Endothelial cell of umbilical vein (primary cell): ENCODE measurements around the gene PLEKHG4B.

Experiments used
- EZH2 ChIP-seq: IDR thresholded peaks from 2 replicates; pipeline ENCODE4 v1.6.1; 2012; ENCODE audit warnings: borderline replicate concordance, low read depth, mild to moderate bottlenecking, moderate library complexity, low read length, inconsistent platforms; ENCODE audit not compliant: severe bottlenecking
- GATA2 ChIP-seq: IDR thresholded peaks from 2 replicates; pipeline ENCODE4 v1.7.0; 2011; ENCODE audit warnings: low read depth, mild to moderate bottlenecking, moderate library complexity, mixed read lengths, low read length; ENCODE audit not compliant: insufficient read length, insufficient read depth
- MYC ChIP-seq: IDR thresholded peaks from one replicate; pipeline ENCODE4 v1.6.1; 2011; ENCODE audit warnings: mild to moderate bottlenecking, low read depth, low read length
- POLR2A ChIP-seq: IDR thresholded peaks from 2 replicates; pipeline ENCODE4 v1.6.1; 2012; ENCODE audit warnings: low read depth, mild to moderate bottlenecking, control low read depth, low read length
- POLR2AphosphoS5 ChIP-seq: IDR thresholded peaks from 2 replicates; pipeline ENCODE4 v1.6.1; 2012; ENCODE audit warnings: low read depth, mild to moderate bottlenecking, control low read depth, low read length, moderate library complexity; ENCODE audit not compliant: insufficient read depth
- TF ChIP-seq, protein P1 (sequence below), 2 donors: IDR thresholded peaks; 1 replicate in 1 of 2; 2 replicates in 1 of 2; pipeline ENCODE4 v1.5.1; 2011; ENCODE audit warnings: low read length in 2 of 2, mild to moderate bottlenecking in 2 of 2, moderate library complexity in 2 of 2, control low read depth in 1 of 2, inconsistent platforms in 1 of 2, low read depth in 1 of 2; ENCODE audit not compliant: insufficient read depth in 1 of 2; ENCODE audit errors: extremely low read depth in 1 of 2

GRCh38 chr5:106587-106986 lies 14.6 kb downstream of the PLEKHG4B start:
- TF ChIP-seq, protein P1, sequence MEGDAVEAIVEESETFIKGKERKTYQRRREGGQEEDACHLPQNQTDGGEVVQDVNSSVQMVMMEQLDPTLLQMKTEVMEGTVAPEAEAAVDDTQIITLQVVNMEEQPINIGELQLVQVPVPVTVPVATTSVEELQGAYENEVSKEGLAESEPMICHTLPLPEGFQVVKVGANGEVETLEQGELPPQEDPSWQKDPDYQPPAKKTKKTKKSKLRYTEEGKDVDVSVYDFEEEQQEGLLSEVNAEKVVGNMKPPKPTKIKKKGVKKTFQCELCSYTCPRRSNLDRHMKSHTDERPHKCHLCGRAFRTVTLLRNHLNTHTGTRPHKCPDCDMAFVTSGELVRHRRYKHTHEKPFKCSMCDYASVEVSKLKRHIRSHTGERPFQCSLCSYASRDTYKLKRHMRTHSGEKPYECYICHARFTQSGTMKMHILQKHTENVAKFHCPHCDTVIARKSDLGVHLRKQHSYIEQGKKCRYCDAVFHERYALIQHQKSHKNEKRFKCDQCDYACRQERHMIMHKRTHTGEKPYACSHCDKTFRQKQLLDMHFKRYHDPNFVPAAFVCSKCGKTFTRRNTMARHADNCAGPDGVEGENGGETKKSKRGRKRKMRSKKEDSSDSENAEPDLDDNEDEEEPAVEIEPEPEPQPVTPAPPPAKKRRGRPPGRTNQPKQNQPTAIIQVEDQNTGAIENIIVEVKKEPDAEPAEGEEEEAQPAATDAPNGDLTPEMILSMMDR (IDR thresholded peaks at IDR 0.05; ENCODE audit: extremely low read depth in 1 of 2, insufficient read depth in 1 of 2, low read depth in 1 of 2, low read length in 2 of 2) = no peak
- TF ChIP-seq POLR2A (no peak), EZH2 (no peak), POLR2AphosphoS5 (no peak), MYC (no peak), GATA2 (no peak)
